Stimulated activated CD4-positive, alpha-beta T cell treated with anti-CD3 and anti-CD28 coated beads, Interleukin-4, amount 100 ng/mL, for 1 hour (primary cell): ENCODE data around the gene KRTAP1-5.
"Not testable (repeated sequence)": the region's sequence is repeated elsewhere in the genome, so short reads cannot be mapped to it uniquely, and the experiment has no call there.

Experiments used
- DNase-seq: peaks from one replicate; pipeline ENCODE4 v3.0.0-alpha.2; 2020

Gene KRTAP1-5

GRCh38 chr17:41026715-41027471, at the start of gene KRTAP1-5:
TSS of gene KRTAP1-5 (minus strand) at chr17:41027208. CDS start at chr17:41027155, 53 bp downstream.
- DNase-seq, result no peak

- DNase-seq, result no peak
Measured at GRCh38 chr17:41076788-41077187, 49.8 kb upstream of the KRTAP1-5 start.

GRCh38 chr17:41073676-41074075, 46.7 kb upstream of the KRTAP1-5 start:
- no peak for DNase-seq

GRCh38 chr17:41071606-41072360, 44.8 kb upstream of the KRTAP1-5 start:
- no peak for DNase-seq

GRCh38 chr17:41069031-41069430, 42.0 kb upstream of the KRTAP1-5 start:
- DNase-seq, result no peak

GRCh38 chr17:41067281-41067680, 40.3 kb upstream of the KRTAP1-5 start:
- DNase-seq, result no peak

GRCh38 chr17:41065829-41066624, 39.0 kb upstream of the KRTAP1-5 start, which contains the start of gene KRTAP2-4:
TSS of gene KRTAP2-4 (minus strand) at chr17:41065879. CDS start at chr17:41065845, 34 bp downstream.
- no peak for DNase-seq

- DNase-seq, result not testable (repeated sequence)
Measured at GRCh38 chr17:41065016-41065689, 38.1 kb upstream of the KRTAP1-5 start.

- no peak for DNase-seq
Measured at GRCh38 chr17:41064301-41064700, 37.3 kb upstream of the KRTAP1-5 start.

GRCh38 chr17:41063449-41063848, 36.4 kb upstream of the KRTAP1-5 start:
- DNase-seq, result no peak

GRCh38 chr17:41061964-41062363, 35.0 kb upstream of the KRTAP1-5 start:
- no peak for DNase-seq

- no peak for DNase-seq
Measured at GRCh38 chr17:41060052-41060604, 33.1 kb upstream of the KRTAP1-5 start, which contains the start of gene KRTAP2-3. TSS of gene KRTAP2-3 (minus strand) at chr17:41060114. CDS start at chr17:41060050, 64 bp downstream.

GRCh38 chr17:41059276-41060051, 32.5 kb upstream of the KRTAP1-5 start:
- DNase-seq, result not testable (repeated sequence)

- no peak for DNase-seq
Measured at GRCh38 chr17:41058741-41059140, 31.7 kb upstream of the KRTAP1-5 start.

GRCh38 chr17:41057547-41057946, 30.5 kb upstream of the KRTAP1-5 start:
- DNase-seq, result no peak

GRCh38 chr17:41055130-41055529, 28.1 kb upstream of the KRTAP1-5 start, which contains the start of gene KRTAP2-2:
TSS of gene KRTAP2-2 (minus strand) at chr17:41055230. CDS start at chr17:41055211, 19 bp downstream.
- not testable (repeated sequence) for DNase-seq

- not testable (repeated sequence) for DNase-seq
Measured at GRCh38 chr17:41054556-41054955, 27.5 kb upstream of the KRTAP1-5 start.

- no peak for DNase-seq
Measured at GRCh38 chr17:41054025-41054424, 27.0 kb upstream of the KRTAP1-5 start.

GRCh38 chr17:41052566-41052965, 25.6 kb upstream of the KRTAP1-5 start:
- no peak for DNase-seq

- no peak for DNase-seq
Measured at GRCh38 chr17:41049110-41049509, 22.1 kb upstream of the KRTAP1-5 start.

- DNase-seq, result no peak
Measured at GRCh38 chr17:41048441-41048840, 21.4 kb upstream of the KRTAP1-5 start.
